GM18526 (cell line): Measurements from ENCODE around the gene DPM2.

Experiments used
- POLR2A ChIP-seq: IDR thresholded peaks from 3 replicates; pipeline ENCODE4 v1.6.1; 2011; ENCODE audit not compliant: insufficient read length; ENCODE audit errors: extremely low read depth

Gene DPM2

DNA sequence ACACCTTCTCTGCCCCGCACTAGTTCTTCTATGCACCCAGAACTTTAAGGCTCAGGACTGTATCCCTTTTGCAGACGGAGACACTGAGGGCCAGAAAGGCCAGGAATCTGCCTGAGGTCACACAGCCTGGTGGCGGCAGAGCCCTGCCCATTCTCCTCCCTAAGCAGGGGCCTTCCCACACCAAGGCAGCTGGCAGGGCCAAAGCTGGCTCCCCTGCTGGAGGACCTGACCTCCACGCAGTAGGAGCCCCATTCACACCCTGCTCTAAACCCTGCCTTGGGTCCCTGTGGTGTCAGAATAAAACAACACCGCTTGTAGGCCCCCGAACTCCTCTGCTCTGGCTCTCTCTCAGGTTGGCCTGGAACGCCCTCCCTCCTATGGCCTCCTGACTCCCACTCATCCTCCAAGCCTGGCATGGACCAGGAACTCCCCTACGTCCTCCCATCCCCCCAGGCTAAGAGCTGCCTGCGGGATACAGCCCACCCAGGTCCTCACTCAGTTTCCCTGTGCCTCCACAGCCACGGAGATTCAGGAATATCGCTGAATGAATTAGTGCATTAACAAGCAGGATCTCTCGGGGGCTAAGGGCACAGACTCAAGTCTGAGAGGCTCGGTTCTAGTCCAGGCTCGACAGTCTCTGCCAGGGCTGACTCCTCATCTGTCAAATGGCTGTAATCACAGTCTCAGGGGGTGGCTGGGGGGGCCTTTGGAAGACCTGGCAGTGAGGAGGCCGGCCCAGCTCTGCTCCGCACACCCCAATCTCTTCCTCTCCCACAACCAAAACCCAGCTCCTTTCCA, 41.1 kb downstream of the DPM2 start:
- TF ChIP-seq POLR2A = no peak

DNA sequence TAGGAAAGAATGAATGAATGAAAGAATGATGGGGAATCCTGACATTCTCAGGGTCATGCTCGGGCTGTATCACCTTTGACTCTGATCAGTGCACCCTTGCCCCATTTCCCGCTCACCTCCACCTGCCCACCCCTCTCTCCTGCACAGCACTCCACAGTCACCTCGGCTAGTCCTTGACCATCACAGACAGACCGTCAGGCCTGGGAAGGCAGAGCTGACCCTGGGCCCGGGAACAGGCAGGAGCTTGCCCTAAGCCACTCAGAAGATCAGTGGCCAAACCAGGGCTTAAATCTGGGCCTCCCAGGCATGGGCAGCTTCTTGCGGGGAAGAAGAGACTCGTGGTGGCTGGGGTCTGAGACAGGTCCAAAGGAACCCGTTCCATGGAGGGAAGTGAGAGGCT, 41.8 kb downstream of the DPM2 start:
- TF ChIP-seq POLR2A = no peak

DNA sequence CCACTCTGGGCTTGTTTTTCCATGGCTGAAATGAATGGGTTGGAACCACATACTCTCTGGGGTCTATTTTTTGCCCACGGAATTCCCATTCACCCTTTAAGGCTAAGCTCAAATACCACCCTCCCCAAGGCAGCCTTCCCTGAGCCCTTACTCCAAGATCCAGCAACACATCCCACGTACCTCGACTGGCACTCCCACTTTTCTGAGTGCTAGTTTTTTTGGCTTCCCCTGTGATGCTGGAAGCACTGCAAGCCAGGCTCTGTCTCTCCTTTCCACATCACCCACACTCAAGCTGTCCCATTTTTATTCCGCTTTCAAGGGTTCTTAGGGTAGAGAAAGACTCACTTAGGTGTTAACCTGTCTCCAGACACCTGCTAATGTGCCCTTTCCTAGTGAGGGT, 44.3 kb downstream of the DPM2 start:
- TF ChIP-seq POLR2A = no peak

DNA sequence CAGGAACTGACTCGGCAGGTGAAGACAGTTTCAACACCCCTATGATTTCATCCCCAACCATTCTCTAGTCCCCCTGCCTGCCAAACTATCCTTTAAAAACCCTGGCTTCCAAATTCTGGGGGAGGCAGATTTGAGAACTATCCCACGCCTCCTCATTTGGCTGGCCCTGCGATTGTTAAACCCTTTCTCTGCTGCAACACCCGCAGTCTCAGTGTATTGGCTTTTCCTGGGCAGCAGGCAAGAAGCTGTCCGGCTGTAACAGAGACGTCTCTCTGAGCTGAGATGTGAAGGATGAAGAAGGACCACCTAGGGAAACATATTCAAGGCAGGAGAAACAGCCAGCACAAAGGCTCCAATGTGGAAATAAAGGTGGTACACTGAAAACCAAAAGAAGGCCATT, 44.8 kb downstream of the DPM2 start:
- no peak for TF ChIP-seq POLR2A

DNA sequence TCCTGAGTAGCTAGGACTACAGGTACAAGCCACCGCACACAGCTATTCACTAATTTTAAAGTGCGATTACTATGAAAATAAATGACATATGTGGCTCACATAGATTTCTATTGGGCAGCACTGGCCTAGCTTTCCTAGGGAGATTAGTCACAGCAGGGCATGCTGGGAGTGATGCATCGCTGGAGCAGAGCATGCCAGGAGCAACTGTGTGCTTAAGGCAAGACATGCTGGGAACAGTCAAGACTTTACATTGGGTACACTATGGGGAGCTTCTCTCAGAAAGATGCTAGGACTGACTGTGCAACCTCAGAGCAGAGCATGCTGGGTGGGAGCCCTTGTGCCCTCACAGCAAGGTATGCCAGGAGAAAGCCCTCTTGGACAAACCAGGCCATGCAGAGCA, 47.6 kb downstream of the DPM2 start:
- TF ChIP-seq POLR2A = no peak

DNA sequence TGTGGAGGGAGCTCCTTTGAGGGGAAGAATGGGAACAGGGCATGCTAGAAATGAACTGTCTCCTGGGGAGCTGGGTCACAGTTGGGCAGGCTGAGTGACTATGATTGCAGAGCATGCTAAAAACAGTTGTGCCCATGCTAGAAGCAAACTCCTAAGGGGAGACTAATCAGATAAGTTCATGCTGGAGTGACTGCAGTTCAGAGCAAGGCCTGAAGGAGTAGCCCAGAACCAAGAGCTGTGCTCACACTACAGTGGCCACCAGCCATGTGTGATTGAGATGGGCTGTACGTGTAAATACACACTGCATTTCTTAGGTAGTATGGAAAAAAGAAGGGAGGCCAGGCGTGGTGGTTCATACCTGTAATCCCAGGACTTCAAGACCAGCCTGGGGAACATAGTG, 49.9 kb downstream of the DPM2 start:
- no peak for TF ChIP-seq POLR2A

DNA sequence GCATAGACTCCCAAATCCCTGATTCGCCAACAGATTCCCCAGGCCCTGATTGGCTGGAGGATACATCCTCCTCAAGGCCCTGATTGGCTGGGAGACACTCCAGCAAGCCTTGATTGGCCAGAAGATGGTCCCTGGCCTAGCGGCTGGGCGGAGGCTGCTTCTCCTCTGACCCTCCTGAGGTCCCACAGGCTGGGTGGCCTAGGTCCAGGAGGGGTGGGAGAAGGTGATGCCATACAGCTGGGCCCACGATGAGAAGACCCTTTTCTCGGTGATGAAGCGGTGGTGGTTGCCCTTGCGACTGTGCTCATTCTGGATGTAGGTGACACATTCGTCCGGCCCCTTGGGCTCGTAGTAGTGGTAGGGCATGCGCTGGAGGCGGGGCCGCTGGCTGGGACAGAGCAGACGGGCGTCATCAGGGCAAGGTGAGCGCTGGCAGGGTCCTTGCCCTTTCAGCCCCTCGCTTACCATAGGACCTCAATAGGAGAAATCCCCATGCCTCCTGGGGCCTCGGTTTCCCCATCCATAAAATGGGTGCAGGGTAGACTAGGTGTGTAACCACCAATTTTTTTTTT, 51.2 kb downstream of the DPM2 start:
- no peak for TF ChIP-seq POLR2A

DNA sequence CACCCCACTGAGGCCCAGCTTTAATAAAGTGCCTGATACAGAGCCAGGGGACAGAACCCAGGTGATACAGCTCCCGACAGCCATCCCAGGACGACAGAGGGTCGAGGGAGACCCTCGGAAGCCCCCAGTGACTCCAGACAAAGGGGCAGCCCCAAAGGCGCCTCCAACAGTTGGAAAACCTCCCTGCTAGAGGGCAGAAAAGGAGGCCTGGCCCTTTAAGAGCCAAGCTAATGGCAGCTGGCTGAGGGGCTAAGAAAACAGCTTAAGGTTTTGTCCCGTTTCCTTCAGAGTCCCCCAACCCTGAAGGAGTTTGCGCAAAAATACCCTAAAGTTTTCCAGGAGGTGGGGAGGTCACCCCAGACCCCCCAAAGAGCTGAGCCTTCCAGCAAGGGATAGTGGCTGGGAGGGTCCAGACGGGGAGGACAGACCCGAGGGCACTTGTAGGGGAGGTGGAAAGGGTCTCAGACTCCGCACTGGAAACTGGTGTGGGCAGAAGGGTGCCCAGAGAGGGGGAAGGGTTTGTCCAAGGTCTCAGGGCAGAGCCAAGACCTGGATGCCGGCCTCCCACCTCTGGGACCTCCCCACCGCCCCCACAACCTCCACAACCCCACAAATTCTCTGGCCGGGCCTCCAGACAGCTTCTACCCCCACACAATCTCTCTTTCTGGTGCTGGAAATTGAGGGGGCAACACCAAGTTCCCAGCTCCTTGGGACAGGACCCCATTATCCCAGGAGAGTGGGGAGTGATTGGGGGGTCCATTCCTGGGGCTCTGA, 52.0 kb downstream of the DPM2 start:
- no peak for TF ChIP-seq POLR2A
